ENCODE measurements around the gene SLC35G6.
"Not testable (repeated sequence)": the region's sequence is repeated elsewhere in the genome, so short reads cannot be mapped to it uniquely, and the experiment has no call there.

The SLC35G6 gene

DNA sequence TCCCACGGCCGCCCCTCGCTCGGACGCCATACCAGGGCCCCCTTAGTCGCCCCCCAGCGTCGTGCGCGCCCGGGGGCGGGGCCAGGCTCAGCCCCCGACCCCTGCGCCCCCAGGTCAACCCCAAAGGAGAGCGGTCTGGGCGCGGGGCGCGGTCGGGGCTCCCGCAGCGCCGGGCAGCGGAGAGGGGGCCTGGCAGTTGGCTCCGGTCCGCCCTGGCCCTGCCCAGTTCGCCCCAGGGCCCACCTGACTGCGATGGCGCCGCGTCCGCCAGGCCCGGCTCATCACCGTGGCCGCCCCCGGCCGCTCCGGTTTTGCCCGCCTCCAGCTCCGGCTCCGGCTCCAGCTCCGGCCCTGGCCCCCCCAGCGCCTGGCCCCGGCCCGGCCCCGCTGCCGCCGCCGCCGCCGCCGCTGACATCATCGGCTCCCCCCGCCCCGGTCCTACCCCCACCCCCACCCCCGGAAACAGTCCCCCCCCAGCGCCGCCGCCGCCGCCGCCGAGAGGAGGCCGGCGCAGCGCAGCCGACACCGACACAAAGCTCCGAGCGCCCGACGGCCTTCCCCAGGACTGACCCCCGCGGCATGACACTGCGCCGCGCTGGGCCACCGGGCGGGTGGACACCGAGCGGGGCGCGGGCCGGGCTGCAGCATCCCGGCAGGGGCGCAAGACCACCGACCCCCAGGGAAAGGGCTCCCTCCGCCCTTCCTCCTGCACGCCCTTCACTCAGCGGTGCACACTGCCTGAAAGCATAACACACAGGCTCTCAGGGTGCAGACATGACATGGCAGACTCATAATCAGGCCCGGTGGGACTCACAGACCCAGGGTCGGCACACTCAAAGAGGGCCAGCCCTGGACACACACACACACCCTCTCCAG, 1.8 kb upstream of the SLC35G6 start, which contains the start of gene ZBTB4:
Gene ZBTB4, minus strand, starts transcription at position 419 of the 876 bp plus-strand sequence. CDS start 12,830 bp downstream, outside the sequence.
- DNase-seq = peak; percentile 64

DNA sequence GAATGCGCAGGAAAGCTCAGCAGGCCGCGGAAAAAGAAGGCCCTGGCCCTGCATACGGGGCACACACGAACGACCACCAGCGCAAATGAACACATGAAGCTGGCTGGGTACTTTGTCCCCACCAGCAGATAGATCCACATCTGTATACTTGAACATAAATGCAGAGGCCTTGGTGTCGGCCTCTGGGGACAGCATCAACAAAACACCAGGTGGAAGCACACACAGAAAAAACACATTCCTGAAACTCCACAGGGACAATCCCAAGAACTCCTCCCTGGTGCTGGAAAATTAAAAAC, 1.2 kb upstream of the SLC35G6 start:
- no peak for DNase-seq

DNA sequence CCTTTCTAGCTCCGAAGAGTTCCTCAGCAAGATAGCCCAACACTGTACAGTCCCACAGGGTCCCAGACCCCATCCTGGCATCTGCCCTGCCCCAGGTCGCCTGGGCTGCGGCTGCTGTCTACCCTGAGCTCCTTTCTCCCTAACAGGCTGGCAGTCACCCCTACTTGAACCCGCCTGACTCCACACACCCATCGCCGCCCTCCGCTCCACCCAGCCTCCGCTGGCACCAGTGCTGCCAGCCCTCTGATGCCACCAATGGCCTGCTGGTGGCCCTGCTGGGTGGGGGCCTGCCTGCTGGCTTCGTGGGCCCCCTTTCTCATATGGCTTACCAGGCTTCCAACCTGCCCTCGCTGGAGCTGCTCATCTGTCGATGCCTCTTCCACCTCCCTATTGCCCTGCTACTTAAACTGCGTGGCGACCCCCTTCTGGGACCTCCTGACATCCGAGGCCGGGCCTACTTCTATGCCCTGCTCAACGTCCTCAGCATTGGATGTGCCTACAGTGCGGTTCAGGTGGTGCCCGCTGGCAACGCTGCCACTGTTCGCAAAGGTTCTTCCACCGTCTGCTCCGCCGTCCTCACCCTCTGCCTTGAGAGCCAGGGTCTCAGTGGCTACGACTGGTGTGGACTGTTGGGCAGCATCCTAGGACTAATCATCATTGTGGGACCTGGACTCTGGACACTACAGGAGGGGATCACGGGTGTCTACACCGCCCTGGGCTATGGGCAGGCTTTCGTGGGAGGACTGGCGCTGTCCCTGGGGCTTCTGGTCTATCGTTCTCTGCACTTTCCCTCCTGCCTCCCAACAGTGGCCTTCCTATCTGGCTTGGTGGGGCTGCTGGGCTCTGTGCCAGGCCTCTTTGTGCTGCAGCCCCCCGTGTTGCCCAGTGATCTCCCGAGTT, 846 bp downstream of the SLC35G6 start:
- not testable (repeated sequence) for DNase-seq

DNA sequence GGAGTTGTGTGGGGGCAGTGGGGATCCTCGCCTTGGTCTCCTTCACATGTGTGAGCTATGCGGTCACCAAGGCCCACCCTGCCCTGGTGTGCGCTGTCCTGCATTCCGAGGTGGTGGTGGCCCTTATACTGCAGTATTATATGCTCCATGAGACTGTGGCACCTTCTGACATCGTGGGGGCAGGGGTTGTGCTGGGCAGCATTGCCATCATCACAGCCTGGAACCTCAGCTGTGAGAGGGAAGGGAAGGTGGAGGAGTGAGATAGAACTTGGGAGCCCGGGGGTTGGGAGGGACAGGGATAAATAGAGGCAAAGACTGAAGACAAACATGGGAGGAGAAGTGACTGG, 1.5 kb downstream of the SLC35G6 start:
- not testable (repeated sequence) for DNase-seq

DNA sequence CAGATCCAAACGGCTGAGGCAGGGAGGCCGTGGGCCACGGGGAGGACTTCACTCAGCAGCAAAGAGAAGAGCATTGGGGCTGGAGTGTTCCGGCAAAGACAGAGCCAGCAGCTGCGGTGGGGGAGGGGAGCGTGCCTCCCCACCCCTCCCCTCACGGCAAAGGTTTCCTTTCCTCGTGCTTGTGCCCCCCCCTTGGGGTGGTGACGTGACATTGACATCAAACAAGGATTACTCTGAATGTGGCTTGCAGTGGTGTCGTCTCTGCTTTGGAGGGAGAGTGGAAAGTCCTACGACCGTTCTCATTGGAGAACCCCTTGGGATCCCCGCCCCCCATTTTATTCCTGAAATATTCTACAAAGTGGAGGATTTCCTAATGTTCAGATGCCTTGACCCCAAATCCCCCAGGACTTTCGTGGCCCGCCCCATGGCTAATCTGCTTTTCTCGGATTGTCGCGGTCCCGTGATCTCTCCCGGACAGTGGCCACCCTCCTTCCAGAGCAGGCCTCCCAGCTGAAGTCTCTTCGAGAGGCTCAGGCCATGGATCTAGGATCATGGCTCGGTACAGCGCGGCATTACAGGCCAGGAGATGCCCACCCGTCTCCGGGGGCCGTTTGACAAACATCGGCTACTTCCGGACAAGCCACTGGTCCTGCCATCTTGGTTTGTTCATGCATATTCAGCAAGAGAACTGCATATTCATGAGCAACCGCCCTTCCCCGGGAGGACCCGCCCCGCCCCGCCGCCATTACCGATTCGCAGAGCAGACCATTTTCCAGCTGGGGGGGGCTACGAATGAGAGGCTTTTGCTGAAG, 2.2 kb downstream of the SLC35G6 start:
- peak; percentile 94 for DNase-seq

DNA sequence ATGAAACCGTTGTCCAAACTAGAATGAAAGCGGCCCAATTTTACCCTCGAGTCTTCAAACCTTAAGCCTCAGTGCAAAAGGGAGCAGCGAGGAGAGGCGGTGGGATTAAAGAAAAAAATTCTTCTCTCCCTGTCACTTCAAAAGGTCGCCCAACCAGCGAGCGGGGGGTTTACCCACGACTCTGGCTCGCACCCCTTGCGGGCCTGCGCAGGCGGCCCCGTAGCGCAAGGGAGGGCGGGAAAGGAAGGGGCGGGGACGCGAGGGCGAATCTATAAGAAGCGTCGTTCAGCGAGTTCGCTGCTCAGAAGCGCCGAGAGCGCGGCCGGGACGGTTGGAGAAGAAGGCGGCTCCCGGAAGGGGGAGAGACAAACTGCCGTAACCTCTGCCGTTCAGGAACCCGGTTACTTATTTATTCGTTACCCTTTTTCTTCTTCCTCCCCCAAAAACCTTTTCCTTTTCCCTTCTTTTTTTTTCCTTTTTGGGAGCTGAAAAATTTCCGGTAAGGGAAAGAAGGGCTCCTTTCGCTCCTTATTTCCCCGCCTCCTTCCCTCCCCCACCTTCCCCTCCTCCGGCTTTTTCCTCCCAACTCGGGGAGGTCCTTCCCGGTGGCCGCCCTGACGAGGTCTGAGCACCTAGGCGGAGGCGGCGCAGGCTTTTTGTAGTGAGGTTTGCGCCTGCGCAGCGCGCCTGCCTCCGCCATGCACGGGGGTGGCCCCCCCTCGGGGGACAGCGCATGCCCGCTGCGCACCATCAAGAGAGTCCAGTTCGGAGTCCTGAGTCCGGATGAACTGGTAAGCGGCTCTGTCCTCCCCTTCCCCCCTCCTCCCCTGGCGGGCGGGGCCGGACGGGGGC, 3.0 kb downstream of the SLC35G6 start, which contains the start of gene POLR2A:
Gene POLR2A, plus strand, starts transcription at position 300 of the 852 bp plus-strand sequence.
- DNase-seq = peak; percentile 97

DNA sequence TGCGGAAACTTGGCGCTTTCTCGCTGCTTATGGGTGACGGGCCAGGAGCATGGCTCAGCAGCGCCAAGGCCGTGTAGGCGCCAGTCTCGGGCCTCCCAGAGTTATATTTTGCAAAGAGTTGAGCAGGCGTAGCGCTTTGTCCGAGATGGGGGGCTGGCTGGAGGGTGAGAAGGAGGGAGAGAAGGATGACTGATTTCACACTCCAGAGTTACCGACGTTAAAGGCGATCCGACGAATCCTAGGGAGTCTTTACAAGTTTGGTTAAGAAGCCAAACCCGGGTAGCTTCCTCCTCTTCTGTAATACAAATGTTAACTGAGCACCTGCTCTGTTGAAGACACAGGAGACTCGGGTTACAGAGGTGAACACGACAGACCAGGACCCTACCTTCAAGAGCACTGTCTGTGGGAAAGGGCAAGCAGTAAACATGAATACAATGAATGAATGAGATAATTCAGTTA, 3.7 kb downstream of the SLC35G6 start:
- DNase-seq = no peak

DNA sequence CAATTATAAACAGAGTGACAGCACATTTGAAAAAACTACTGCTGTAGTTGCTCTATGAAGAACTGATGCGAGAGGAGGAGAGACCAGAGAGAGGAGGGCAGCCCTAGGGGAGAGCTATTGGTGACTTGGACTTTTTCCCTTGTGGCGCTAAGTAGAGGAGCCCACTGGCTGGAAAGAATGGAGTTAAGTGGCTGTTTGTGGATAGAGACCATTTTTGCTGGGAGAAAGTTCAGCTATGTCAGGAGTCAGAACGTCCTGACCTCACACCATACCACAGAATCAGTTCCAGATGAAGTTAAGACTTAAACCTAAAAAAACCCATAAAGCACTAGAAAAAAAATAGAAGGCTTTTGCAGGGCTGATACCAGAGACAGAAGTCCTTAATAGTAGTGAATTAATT, 4.9 kb downstream of the SLC35G6 start:
- no peak for DNase-seq

DNA sequence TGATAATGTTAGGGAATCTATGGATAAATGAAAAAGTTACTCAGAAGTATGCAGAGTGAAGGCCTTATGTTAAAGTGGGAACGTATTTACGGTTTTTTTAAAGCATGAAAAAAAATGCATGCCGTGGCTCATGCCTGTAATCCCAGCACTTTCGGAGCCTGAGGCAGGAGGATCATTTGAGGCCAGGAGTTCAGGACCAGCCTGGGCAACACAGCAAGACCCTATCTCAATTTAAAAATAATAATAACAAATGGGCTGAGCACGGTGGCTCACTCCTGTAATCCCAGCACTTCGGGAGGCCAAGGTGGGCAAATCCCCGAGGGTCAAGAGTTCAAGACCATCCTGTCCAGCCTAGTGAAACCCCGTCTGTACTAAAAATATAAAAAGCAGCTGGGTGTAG, 8.9 kb downstream of the SLC35G6 start:
- no peak for DNase-seq

DNA sequence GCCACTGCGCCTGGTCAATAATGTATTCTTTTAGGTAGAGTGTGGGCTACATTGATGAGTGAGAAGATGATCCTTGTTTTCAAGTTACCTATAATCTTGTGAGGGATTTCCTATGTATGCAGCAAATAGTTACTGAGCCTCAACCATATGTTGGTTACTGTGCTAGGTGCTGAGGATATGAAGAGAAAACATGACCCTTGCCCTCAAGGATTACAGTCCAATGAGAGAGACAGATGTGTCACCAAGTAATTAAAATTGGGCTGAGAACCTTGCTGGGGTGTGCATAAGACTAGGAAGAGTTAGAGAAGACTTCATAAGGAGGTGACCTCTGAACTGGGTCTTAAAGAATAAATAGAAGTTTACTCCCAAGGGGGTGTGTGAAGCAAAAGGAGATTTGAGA, 10.3 kb downstream of the SLC35G6 start:
- no peak for DNase-seq

DNA sequence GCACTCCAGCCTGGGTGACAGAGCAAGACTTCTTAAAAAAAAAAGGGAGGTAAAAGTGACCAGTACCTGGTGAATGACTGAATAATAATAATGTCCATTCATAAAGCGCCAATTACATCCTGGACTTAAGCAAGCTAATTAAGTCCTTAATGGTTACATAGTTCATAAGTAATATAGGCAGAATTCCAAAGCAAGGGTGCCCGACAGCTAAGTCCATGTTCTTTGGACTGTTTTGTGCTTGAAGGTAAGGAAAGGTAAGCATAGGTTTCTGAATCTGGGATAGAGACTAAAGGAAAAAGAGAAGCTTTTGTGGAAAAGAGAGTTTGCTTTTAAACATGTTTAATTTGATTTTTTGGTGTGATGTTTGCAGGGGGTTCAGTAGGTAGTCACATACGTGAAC, 12.7 kb downstream of the SLC35G6 start:
- no peak for DNase-seq

DNA sequence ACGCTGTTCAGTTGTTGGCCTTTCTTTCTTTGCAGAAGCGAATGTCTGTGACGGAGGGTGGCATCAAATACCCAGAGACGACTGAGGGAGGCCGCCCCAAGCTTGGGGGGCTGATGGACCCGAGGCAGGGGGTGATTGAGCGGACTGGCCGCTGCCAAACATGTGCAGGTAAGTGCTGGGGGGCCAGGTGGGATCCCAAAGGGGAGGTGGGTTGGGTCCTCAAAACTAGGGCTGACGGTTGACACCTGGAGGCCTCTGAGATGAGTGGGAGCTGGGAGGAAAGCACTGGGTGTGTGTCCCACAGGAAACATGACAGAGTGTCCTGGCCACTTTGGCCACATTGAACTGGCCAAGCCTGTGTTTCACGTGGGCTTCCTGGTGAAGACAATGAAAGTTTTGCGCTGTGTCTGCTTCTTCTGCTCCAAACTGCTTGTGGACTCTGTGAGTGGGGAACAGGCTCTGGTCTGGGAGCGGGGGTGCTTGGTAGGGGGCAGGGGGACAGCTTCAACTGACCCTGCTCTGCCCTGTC, 14.7 kb downstream of the SLC35G6 start:
- DNase-seq = no peak

DNA sequence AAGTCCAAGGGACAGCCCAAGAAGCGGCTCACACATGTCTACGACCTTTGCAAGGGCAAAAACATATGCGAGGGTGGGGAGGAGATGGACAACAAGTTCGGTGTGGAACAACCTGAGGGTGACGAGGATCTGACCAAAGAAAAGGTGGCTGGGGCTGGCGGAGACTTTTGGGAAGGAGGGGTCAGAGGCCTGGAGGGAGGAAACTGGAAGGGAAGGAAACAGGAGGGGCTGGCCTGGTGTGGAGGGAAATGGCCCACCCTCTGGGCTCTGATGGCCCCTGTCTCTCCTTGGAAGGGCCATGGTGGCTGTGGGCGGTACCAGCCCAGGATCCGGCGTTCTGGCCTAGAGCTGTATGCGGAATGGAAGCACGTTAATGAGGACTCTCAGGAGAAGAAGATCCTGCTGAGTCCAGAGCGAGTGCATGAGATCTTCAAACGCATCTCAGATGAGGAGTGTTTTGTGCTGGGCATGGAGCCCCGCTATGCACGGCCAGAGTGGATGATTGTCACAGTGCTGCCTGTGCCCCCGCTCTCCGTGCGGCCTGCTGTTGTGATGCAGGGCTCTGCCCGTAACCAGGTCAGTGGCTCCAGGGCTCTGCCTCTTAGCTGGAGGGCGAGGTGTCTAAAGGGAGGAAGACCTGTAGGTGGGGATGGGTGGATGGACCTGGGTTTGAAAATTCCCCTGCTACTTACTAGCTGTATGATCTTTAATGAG, 15.4 kb downstream of the SLC35G6 start:
- no peak for DNase-seq

DNA sequence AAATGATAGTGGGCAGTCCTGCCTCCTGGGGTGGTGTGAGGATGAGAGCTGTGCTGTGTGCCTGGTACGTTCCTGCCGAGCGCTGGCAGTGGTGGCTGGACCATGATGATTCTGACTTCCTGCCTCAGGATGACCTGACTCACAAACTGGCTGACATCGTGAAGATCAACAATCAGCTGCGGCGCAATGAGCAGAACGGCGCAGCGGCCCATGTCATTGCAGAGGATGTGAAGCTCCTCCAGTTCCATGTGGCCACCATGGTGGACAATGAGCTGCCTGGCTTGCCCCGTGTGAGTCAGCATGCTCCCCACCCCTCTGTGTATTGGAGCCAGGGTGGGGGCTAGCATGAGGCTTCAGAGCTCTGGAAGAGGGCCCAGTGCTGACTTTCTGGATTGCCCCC, 16.0 kb downstream of the SLC35G6 start:
- DNase-seq = no peak

DNA sequence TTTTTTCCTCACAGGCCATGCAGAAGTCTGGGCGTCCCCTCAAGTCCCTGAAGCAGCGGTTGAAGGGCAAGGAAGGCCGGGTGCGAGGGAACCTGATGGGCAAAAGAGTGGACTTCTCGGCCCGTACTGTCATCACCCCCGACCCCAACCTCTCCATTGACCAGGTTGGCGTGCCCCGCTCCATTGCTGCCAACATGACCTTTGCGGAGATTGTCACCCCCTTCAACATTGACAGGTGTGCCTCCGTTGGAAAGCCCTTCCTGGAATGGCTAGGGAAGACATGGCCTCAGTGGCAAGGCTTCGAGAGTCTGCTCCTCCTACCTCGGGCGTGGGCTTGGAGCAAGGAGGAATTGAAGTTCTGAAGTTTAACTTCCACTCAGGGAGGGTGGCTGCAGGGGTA, 16.4 kb downstream of the SLC35G6 start:
- DNase-seq = no peak

DNA sequence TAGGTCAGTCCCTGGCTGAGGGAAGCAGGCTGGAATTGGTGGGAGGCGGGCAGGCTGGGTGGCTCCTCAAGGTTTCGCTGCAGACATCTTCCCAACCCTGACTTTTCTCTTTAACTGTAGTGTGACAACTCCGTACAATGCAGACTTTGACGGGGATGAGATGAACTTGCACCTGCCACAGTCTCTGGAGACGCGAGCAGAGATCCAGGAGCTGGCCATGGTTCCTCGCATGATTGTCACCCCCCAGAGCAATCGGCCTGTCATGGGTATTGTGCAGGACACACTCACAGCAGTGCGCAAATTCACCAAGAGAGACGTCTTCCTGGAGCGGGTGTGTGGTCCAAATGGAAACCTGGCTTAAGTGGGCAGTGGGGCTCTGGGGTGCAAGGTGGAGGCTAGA, 17.9 kb downstream of the SLC35G6 start:
- no peak for DNase-seq

DNA sequence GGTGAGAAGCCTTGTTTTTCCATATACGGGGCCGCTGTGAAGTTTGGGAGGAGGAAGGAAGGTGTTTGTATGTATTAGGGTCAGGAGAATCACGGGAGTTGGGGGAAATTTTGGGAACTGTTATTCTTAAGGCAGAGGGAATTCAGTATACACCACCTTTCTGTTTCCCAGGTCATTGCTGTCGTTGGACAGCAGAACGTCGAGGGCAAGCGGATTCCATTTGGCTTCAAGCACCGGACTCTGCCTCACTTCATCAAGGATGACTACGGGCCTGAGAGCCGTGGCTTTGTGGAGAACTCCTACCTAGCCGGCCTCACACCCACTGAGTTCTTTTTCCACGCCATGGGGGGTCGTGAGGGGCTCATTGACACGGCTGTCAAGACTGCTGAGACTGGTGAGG, 20.5 kb downstream of the SLC35G6 start:
- DNase-seq = no peak

DNA sequence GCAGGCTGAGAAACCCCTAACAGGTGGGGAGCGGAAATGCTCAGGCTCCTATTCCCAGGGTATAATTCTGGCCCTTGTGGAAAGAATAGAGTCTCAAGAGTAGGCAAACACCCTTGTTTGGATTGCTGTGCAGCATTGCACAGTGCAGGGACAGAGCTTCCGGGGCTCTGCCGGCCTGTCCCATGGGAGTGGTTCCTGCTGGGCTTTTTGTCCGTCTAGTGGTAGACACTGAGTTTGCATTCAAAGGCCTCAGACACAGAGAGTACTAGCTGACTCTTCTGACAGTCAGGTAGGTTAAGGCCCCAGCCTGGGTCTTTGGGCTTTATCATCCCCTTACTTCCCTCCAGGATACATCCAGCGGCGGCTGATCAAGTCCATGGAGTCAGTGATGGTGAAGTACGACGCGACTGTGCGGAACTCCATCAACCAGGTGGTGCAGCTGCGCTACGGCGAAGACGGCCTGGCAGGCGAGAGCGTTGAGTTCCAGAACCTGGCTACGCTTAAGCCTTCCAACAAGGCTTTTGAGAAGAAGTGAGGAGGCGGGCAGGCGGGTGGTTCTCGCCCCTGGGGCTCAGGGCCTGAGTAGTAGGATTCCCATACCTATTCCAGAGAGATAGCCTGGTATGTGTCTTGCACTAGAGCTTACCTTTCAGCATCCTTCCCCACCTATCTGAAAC, 21.1 kb downstream of the SLC35G6 start:
- DNase-seq = no peak

DNA sequence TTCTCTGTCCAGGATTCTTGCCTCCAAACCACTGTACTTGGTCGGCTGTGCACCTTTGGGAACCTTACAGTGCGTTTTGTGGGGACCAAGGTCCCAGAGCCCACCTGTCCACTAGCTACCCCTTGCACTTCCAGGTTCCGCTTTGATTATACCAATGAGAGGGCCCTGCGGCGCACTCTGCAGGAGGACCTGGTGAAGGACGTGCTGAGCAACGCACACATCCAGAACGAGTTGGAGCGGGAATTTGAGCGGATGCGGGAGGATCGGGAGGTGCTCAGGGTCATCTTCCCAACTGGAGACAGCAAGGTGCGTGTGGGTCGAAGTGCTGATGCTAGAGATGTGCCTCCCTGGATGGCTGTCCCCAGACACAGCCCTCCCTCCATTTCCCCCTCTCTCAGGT, 21.7 kb downstream of the SLC35G6 start:
- DNase-seq = no peak

DNA sequence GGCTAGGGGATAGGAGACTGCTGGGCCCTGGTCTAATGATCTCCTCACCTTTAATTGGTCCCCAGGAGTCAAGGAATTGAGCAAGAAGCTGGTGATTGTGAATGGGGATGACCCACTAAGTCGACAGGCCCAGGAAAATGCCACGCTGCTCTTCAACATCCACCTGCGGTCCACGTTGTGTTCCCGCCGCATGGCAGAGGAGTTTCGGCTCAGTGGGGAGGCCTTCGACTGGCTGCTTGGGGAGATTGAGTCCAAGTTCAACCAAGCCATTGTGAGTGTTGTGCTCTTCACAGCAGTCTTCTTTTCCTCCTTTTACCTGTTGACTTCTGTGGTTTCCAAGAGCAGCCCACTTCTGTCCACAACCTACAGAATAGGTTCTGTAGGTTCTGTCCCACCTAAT, 22.3 kb downstream of the SLC35G6 start:
- DNase-seq = no peak

DNA sequence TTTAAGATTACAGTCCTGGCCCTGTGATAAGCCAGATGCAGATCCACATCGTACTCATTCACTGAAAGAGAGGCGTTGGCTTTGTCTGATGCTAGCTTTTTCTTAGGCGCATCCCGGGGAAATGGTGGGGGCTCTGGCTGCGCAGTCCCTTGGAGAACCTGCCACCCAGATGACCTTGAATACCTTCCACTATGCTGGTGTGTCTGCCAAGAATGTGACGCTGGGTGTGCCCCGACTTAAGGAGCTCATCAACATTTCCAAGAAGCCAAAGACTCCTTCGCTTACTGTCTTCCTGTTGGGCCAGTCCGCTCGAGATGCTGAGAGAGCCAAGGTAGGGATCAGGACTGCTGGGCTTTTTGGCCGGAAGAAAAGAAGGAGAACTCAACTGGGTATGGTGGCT, 26.9 kb downstream of the SLC35G6 start:
- no peak for DNase-seq

All from activated naive CD4-positive, alpha-beta T cell treated with Interleukin-2 at 50 U/mL for 16 hours (primary cell).